Fibroblast of mammary gland (primary cell): ENCODE results near the gene ANO2.

Source experiments
- DNase-seq: peaks from one replicate; pipeline ENCODE4 v3.0.0-alpha.2; 2010; ENCODE audit warnings: low read depth
- H3K4me3 ChIP-seq: 2 replicates; pipeline ENCODE4 v1.5.1; 2011; ENCODE audit warnings: low read depth, mild to moderate bottlenecking, low read length, moderate library complexity; ENCODE audit not compliant: control insufficient read depth
- TF ChIP-seq, protein P1 (sequence below): conservative IDR thresholded peaks from 2 replicates; pipeline ENCODE4 v1.5.1; 2011; ENCODE audit warnings: low read depth, low read length, inconsistent platforms; ENCODE audit not compliant: control insufficient read depth, insufficient read depth

The ANO2 gene

DNA sequence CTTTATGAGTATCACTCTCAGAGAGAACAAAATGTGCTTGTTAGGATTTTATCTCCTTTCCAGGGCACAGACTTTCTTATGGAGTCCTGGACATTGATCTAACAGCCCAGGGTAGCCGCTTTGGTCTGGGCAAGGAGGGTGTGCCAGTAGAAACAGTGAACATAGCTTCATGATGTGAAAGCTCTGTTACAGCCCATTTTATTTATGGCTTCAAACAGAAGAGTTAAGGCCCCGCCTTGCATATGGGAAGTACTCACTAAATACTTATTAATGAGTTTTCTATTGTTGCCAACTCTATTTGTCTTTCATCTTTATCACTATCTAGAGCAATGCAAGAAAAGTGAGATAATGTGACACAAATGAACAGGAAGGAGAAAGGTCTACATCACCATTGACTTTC, 312.6 kb downstream of the ANO2 start:
- DNase-seq, result no peak
- no peak overlapping the region for H3K4me3 ChIP-seq
- TF ChIP-seq, protein P1, sequence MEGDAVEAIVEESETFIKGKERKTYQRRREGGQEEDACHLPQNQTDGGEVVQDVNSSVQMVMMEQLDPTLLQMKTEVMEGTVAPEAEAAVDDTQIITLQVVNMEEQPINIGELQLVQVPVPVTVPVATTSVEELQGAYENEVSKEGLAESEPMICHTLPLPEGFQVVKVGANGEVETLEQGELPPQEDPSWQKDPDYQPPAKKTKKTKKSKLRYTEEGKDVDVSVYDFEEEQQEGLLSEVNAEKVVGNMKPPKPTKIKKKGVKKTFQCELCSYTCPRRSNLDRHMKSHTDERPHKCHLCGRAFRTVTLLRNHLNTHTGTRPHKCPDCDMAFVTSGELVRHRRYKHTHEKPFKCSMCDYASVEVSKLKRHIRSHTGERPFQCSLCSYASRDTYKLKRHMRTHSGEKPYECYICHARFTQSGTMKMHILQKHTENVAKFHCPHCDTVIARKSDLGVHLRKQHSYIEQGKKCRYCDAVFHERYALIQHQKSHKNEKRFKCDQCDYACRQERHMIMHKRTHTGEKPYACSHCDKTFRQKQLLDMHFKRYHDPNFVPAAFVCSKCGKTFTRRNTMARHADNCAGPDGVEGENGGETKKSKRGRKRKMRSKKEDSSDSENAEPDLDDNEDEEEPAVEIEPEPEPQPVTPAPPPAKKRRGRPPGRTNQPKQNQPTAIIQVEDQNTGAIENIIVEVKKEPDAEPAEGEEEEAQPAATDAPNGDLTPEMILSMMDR, result no peak

DNA sequence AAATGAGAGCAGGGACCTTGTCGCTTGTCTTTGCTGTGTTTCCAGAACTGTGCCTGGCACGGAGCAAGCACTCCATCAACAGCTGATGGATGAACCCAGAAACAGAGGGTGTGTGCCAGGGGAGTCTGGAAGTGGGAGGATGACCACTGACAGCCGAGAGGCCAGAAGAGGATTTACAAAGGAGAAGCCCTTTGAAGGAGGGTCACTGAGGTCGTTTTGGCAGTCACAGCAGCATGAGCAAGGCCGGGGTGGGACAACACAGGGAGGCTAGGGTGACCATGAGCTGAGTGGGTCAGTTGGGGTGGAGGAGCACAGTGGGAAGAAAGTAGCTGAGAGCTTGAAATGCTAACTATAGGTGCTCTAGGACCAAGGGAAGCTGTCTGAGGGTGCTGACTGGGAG, 313.6 kb downstream of the ANO2 start:
- H3K4me3 ChIP-seq, result no peak overlapping the region
- no peak for DNase-seq
- TF ChIP-seq, protein P1, result no peak

DNA sequence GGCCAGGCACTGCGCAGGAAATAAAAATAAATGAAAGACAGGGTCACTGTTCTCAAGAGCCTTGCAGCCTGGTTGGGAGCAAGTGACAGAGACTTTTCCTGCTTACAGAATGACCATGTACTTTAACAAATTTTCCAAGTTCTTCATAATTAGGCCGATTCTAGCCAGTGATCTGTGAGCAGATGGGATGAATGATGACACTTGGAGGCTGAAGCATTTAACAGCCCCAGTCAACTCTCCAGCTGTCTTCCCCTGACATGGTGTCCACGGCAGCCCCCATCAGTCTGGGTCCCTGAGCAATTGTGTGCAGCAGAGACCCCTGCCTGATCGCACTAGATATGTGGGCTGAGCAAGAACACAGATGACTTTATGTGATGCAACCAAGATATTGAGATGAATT, 314.3 kb downstream of the ANO2 start:
- no peak overlapping the region for H3K4me3 ChIP-seq
- no peak for DNase-seq
- TF ChIP-seq, protein P1, result no peak

DNA sequence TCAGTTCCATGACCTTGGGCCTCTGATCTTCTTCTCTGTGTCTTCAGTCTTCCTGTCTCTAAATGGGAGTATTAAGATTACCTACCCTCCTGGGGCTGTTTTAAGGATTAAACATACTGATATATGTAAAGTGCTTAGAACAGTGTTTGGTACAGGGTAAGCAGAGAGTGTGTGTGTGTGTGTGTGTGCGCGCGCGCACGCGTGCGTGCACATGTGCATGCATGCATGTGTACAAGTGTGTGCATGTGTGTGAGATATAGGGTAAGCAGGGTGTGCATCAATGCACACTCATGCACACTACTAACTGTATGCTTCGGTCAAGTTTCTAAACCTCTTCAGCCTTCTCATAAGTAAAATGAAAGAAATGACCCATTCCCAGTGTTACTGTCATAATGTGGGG, 316.6 kb downstream of the ANO2 start:
- TF ChIP-seq, protein P1, result no peak
- no peak overlapping the region for H3K4me3 ChIP-seq
- DNase-seq, result no peak

DNA sequence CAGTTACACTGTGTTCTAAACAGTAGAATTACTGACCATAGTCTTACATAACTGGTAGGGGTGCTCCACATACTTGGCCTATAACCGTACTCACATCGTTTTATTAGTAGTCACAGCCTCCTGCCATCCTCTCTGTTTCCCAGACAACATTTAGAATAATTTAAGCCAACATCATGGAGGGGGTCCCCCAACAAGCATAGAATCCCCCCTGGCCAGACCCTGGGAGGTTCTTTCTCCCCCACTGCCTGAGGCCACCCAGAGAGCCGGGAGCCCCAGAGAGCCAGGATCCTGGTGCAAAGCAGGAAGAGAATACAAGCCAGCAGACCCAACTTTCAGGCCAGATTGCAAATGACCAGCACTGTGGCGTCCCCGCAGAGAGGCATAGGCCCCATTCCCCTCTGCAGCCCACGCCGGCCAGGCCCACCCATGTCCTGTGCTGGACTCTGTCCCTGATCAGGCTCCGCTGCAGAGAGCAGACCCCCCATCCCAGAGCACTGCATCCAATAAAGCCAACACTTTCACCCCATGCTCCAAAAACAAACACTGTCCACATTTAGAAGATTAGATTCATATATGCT, 317.9 kb downstream of the ANO2 start:
- DNase-seq, result no peak
- no peak overlapping the region for H3K4me3 ChIP-seq
- TF ChIP-seq, protein P1, result no peak

DNA sequence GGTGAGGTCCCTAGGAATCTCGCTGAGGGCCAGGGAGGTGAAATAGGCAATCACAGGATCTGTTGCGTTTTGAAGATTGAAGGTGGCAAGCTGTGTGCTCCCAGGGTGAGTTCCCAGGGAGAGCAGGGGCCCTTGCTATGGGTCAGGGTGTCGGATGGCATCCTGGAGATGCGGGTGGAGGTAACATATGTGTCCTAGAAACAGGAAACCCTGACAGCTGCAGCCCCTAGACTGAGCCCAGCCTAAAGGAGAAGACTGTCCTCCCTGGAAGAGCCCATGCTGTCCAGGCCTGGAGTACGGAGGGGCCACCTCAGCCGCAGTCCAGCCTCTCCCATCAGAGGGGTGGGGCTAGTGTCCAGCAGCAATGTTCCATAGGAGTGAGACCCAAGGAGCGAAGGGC, 318.9 kb downstream of the ANO2 start:
- DNase-seq, result no peak
- TF ChIP-seq, protein P1, result no peak
- H3K4me3 ChIP-seq, result no peak overlapping the region
